Colonic mucosa (tissue), 4 donors: ENCODE results near the gene TMEM229A. TPM values are rescaled to one million over a fixed set of nuclear protein-coding genes. Genes with fewer than 3 reads are reported as not detected.

Experiments used
- DNase-seq: peaks from one replicate; pipeline ENCODE4 v3.0.0-alpha.2; 2020
- H3K27ac ChIP-seq: fragments of 200-600 bp; one replicate; pipeline ENCODE4 v1.8.0; 2021
- H3K27me3 ChIP-seq: fragments of 200-600 bp; one replicate; pipeline ENCODE4 v1.8.0; 2021
- H3K36me3 ChIP-seq: fragments of 200-600 bp; one replicate; pipeline ENCODE4 v1.8.0; 2021
- H3K4me1 ChIP-seq: fragments of 200-600 bp; one replicate; pipeline ENCODE4 v1.8.0; 2021; ENCODE audit warnings: mild to moderate bottlenecking
- H3K4me3 ChIP-seq: fragments of 200-600 bp; one replicate; pipeline ENCODE4 v1.8.0; 2021
- H3K9ac ChIP-seq, 2 donors: one replicate each; pipeline ENCODE4 v1.7.0; 2013; ENCODE audit warnings: control low read depth in 2 of 2, low read depth in 2 of 2, low read length in 2 of 2
- H3K9me3 ChIP-seq: fragments of 200-600 bp; one replicate; pipeline ENCODE4 v1.8.0; 2021
- intact Hi-C: fragments of 100-400 bp; cut with DNase I; formaldehyde crosslinking; loops from one replicate; pipeline ENCODE4 v1.14.1; 2022
- total RNA-seq, 2 donors: library from RNA; stranded (reverse); fragmentation: NEBNext Ultra II Directional in 1 of 2; extraction: Animal tissue kit (Norgen Biotek cat#: 25700) in 1 of 2; gene quantifications; one replicate each; pipeline ENCODE4 v1.2.1, GENCODE V29; 2021
- TF ChIP-seq, protein P1 (sequence below): fragments of 200-600 bp; IDR thresholded peaks from one replicate; pipeline ENCODE4 v1.8.0; 2022; ENCODE audit warnings: antibody characterized with exemption, mild to moderate bottlenecking
- donor health status: healthy.
- donor health status: DM: no; HTN: no; CAD: no.
- donor health status: DM: no; HTN: no; CAD: no.

TMEM229A gene
- total RNA-seq, 2 donors from 2014 or later: not detected

DNA sequence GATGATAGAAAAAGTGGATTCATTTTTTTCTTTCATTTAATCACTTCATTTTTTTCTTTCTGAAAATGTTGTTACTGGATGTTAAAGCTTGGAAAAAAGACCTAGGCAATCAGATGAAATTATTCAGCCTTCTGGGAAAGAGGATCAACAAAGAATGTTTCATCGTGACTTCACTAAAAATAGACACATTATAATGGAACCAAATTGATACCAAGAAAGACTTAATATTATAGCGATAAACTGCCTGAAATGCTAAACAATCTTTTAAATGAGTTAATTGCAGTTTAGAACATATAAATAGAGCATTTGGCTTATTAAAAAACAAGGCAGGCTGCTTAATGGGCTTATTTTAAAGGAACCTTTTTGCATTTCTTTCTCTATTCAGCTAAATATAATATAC, 25.6 kb upstream of the TMEM229A start:
- Histone ChIP-seq H3K27ac (no peak overlapping the region), H3K4me3 (no peak overlapping the region), H3K9ac (no peak overlapping the region), H3K4me1 (no peaks in the 10 kb centered on the region), H3K27me3 (no peaks in the 10 kb centered on the region), H3K9me3 (no peaks in the 10 kb centered on the region), H3K36me3 (no peaks in the 10 kb centered on the region)
- TF ChIP-seq, protein P1, sequence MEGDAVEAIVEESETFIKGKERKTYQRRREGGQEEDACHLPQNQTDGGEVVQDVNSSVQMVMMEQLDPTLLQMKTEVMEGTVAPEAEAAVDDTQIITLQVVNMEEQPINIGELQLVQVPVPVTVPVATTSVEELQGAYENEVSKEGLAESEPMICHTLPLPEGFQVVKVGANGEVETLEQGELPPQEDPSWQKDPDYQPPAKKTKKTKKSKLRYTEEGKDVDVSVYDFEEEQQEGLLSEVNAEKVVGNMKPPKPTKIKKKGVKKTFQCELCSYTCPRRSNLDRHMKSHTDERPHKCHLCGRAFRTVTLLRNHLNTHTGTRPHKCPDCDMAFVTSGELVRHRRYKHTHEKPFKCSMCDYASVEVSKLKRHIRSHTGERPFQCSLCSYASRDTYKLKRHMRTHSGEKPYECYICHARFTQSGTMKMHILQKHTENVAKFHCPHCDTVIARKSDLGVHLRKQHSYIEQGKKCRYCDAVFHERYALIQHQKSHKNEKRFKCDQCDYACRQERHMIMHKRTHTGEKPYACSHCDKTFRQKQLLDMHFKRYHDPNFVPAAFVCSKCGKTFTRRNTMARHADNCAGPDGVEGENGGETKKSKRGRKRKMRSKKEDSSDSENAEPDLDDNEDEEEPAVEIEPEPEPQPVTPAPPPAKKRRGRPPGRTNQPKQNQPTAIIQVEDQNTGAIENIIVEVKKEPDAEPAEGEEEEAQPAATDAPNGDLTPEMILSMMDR: no peak
- no peak for DNase-seq
- intact Hi-C loops: no loop called here

DNA sequence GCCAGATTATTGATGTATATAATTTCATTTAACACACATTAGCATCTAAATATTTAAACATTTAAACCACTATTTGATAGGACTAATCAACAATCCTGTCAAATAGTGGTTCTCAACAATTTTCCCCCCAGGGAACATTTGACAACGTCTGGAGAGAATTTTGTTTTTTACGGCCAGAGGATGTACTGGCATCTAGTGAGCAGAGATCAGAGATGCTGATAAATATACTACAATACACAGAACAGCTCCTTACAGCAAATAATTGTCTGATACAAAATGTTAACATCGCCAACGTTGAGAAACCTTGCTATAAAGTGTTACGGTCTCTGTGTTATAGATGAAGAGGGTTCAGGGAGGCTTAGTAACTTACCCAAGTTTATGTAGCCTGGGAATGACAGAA, 25.0 kb upstream of the TMEM229A start:
- no peaks in the 10 kb centered on the region for H3K4me1 ChIP-seq
- no peak for DNase-seq
- TF ChIP-seq, protein P1: no peak
- H3K36me3 ChIP-seq: no peaks in the 10 kb centered on the region
- H3K27me3 ChIP-seq: no peaks in the 10 kb centered on the region
- H3K27ac ChIP-seq: no peak overlapping the region
- H3K4me3 ChIP-seq: no peak overlapping the region
- intact Hi-C loops: no loop called here
- H3K9me3 ChIP-seq: no peaks in the 10 kb centered on the region
- no peak overlapping the region for H3K9ac ChIP-seq

DNA sequence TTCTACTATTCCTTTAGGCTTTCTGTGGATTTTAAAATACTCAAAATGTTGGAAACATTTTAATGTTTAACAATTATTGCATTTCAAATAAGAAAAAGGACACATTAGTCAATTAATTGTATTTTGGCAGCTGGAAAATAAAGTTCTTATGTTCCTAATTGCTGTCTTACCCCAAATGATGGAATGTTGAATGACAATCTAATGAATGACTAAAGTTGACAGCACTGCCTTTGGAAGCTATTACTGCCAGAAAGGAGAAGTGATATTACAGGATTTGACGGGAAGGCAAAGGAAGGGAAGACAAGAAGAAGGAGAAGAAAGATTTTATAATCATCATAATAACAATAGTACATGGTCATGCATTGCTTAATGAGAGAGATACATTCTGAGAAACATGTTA, 23.4 kb upstream of the TMEM229A start:
- DNase-seq: no peak
- no peaks in the 10 kb centered on the region for H3K36me3 ChIP-seq
- no peak overlapping the region for H3K4me3 ChIP-seq
- H3K27me3 ChIP-seq: no peaks in the 10 kb centered on the region
- no peak overlapping the region for H3K9ac ChIP-seq
- H3K9me3 ChIP-seq: no peaks in the 10 kb centered on the region
- no peaks in the 10 kb centered on the region for H3K4me1 ChIP-seq
- intact Hi-C loops: no loop called here
- H3K27ac ChIP-seq: no peak overlapping the region
- TF ChIP-seq, protein P1: no peak

DNA sequence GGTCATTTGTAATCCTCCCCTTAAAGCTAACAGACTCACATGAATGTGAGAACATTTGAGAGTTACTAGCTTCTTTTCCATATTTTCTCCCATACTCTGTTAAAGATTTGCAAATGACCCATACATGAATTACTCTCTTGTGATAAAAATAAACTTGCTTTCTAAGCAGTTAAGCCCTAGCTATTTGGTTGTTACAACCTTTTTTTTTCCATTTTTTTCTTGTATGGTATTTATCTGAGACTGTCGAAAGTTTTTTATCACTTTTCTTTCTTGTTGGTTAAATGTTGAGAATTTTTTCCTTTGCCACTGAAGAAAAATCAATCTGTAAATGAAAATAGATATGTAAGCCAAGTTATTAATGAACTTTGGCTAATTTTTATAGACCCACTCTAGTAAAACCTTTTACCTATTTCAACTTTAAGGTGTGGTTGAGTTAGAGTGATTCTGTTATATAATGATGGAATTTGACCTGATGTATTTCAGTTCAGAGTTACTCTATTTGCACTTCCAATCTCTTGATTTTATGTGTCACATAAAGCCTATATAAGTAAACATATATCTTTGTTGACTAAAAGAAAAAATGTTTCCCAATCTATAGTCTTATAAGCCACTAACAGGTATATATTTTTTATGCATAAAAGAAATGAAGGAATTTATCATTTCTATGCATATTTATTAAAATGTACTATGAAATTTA, 19.0 kb upstream of the TMEM229A start:
- DNase-seq: no peak
- Histone ChIP-seq H3K27me3 (no peaks in the 10 kb centered on the region), H3K4me1 (no peaks in the 10 kb centered on the region), H3K9me3 (no peaks in the 10 kb centered on the region), H3K9ac (no peak overlapping the region), H3K36me3 (no peaks in the 10 kb centered on the region), H3K27ac (no peak overlapping the region), H3K4me3 (no peak overlapping the region)
- intact Hi-C loops: no loop called here
- TF ChIP-seq, protein P1: no peak

DNA sequence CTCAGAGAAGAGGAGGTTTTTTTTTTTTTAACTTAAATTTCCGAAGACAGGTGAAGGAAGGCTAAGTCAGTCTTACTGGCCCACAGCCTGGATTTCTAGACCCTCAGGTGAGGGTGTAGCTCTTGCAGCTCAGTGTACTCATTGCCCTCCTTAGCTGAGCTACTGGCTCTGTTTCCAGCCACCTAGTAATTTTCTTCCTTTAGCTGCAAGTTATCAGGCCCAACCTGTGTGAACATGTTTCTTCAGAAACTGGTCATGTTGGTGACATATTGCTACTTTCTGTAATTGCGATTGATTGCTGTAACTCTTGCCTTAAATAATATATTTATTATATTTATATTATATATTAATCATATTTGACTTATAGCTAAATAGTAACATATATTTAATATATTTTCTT, 10.0 kb upstream of the TMEM229A start:
- Histone ChIP-seq H3K4me1 (no peaks in the 10 kb centered on the region), H3K9me3 (no peaks in the 10 kb centered on the region), H3K27me3 (no peaks in the 10 kb centered on the region), H3K4me3 (no peak overlapping the region), H3K9ac (no peak overlapping the region), H3K36me3 (no peaks in the 10 kb centered on the region), H3K27ac (no peak overlapping the region)
- TF ChIP-seq, protein P1: no peak
- intact Hi-C loops: no loop called here
- no peak for DNase-seq
